SK-N-MC (cell line): ENCODE results near the gene POC1A.

Source experiments
- DNase-seq: peaks from one replicate; pipeline ENCODE4 v3.0.0-alpha.2; 2011; ENCODE audit warnings: low read depth, low spot score
- H3K27ac ChIP-seq: fragments of 200-600 bp; sonication (generic); 2 replicates; pipeline ENCODE4 v1.5.1; 2016; ENCODE audit warnings: mixed run types
- H3K36me3 ChIP-seq: fragments of 200-600 bp; sonication (generic); 2 replicates; pipeline ENCODE4 v1.6.1; 2017; ENCODE audit warnings: antibody characterized with exemption, low read length, mixed read lengths; ENCODE audit not compliant: insufficient read depth
- H3K4me3 ChIP-seq: fragments of 200-600 bp; sonication (generic); 2 replicates; pipeline ENCODE4 v1.5.1; 2016
- H3K9ac ChIP-seq: fragments of 200-600 bp; sonication (generic); 2 replicates; pipeline ENCODE4 v1.8.0; 2017; ENCODE audit warnings: mixed run types, mixed read lengths; ENCODE audit not compliant: insufficient read length
- H3K9me3 ChIP-seq: fragments of 200-600 bp; sonication (generic); 2 replicates; pipeline ENCODE4 v1.6.1; 2017; ENCODE audit warnings: low read depth, mild to moderate bottlenecking, antibody characterized with exemption, low read length, moderate library complexity, mixed read lengths
- EZH2 ChIP-seq: fragments of 200-600 bp; sonication (generic); IDR thresholded peaks from one replicate; pipeline ENCODE4 v1.6.1; 2017; ENCODE audit warnings: antibody characterized with exemption
- FOXP2 ChIP-seq: optimal IDR thresholded peaks from 2 replicates; pipeline ENCODE3; 2011; ENCODE audit warnings: mild to moderate bottlenecking, moderate library complexity; ENCODE audit not compliant: insufficient read depth; ENCODE audit errors: extremely low read length, control extremely low read depth
- POLR2AphosphoS5 ChIP-seq: IDR thresholded peaks from 2 replicates; pipeline ENCODE4 v1.6.1; 2012; ENCODE audit warnings: mild to moderate bottlenecking, low read depth, low read length, borderline replicate concordance

Gene POC1A

DNA sequence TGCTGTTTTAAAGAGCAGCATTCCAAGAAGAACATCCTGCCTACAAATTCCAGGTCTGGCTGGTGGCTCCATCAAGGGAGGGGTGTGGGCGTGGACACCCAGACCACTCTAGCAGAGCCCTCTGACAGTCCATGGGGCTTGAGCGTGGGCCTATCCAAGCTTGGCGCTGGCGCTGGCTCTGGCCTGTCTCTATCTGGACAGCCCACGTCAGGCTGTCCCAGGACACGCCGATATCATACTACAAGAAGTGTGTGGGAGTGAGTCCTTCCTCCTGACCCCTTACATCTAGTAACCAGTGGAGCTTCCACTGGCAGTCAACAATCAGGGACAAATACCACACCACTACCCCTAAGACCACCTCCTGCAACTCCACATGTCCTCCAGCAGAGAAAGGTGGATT, 80.7 kb downstream of the POC1A start:
- H3K9me3 ChIP-seq, result no peaks in the 10 kb centered on the region
- H3K27ac ChIP-seq, result no peak overlapping the region
- DNase-seq, result no peak
- TF ChIP-seq POLR2AphosphoS5 (no peak), EZH2 (no peak), FOXP2 (no peak)
- no peaks in the 10 kb centered on the region for H3K36me3 ChIP-seq
- no peak overlapping the region for H3K9ac ChIP-seq
- no peak overlapping the region for H3K4me3 ChIP-seq

GRCh38 chr3:52072471-52072870, 81.8 kb downstream of the POC1A start:
- no peak overlapping the region for H3K9ac ChIP-seq
- no peaks in the 10 kb centered on the region for H3K36me3 ChIP-seq
- no peaks in the 10 kb centered on the region for H3K9me3 ChIP-seq
- DNase-seq, result no peak
- 0 out of 2 replicates have a peak overlapping the region, but pooled peaks have one; percentile 31 for H3K27ac ChIP-seq
- no peak for TF ChIP-seq EZH2
- TF ChIP-seq POLR2AphosphoS5, result no peak
- no peak for TF ChIP-seq FOXP2
- H3K4me3 ChIP-seq, result no peak overlapping the region

- H3K27ac ChIP-seq, result 0 out of 2 replicates have a peak overlapping the region, but pooled peaks have one; percentile 31
- H3K4me3 ChIP-seq, result no peak overlapping the region
- TF ChIP-seq POLR2AphosphoS5 (no peak), EZH2 (no peak), FOXP2 (no peak)
- no peaks in the 10 kb centered on the region for H3K36me3 ChIP-seq
- no peak for DNase-seq
- no peak overlapping the region for H3K9ac ChIP-seq
- H3K9me3 ChIP-seq, result no peaks in the 10 kb centered on the region
Measured at GRCh38 chr3:52072020-52072419, 82.2 kb downstream of the POC1A start.

DNA sequence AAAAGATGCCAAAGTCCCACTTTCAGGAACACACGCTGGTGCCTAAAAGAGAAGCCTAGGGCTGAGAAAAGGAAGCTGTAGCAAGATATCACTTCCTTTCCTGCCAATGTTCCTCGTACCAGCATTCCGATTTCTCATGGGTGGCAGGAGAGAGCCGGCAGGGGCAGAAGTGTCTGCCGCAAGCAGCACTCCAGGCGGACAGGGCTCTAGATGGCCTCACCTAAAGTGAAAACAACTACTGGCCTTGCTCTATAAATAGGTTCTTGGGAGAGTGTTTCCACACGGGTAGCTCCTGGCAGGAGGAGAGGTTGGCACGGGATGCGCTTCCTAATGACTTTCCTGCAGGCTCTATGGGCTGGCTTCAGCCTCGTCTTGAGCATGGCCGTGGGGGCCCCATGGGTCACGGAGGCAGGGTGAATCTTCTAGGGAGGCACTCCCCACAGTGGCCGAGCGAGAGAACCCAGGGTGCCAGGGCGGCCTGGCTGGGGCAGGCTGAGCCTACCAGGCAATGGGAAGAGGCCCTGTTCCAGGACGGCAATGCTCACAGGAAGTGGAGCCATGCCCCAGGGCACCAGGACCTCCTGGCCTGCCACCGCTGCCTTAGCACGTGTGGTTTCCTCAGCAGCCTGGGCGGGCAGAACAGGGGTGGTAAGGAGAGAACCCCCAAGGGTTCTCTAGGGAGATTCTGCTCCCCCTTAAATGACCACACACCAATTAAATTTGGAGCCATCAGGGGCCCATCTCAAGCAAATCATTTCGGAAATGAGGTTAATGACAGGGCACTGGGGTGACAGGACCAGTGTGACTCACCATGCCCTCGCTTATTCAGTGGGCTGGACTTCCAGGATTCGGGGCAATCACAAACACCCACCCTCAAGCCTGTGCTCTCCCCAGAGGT, 83.2 kb downstream of the POC1A start:
- TF ChIP-seq POLR2AphosphoS5 (no peak), FOXP2 (no peak), EZH2 (no peak)

DNA sequence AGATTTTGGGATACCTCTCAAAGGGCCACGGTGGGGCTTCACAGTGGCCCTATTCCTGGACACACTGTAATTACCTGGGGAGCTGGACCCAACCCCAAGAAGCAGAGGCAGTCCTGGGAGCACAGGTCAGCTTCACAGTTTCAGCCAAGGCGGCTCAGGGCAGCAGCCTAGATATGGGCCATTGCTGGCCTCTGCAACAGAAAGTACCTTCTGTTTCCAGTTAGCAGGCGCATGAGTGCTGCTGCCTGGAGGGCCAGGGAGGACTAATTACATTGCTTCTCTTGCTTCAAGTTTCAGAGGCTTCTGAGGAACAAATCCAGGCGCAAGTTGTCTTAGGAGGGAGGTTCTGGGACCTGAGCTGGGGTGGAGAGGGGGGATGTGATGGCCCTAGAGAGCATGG, 84.4 kb downstream of the POC1A start:
- Histone ChIP-seq H3K9me3 (no peaks in the 10 kb centered on the region), H3K4me3 (no peak overlapping the region), H3K9ac (no peak overlapping the region), H3K27ac (peak overlapping the region; percentile 81), H3K36me3 (no peaks in the 10 kb centered on the region)
- no peak for DNase-seq
- TF ChIP-seq EZH2 (no peak), FOXP2 (no peak), POLR2AphosphoS5 (no peak)

More for the DNA sequence above, 83.2 kb downstream of the POC1A start:
- H3K9ac ChIP-seq, result no peak overlapping the region
- H3K9me3 ChIP-seq, result no peaks in the 10 kb centered on the region
- no peak overlapping the region for H3K4me3 ChIP-seq
- H3K36me3 ChIP-seq, result no peaks in the 10 kb centered on the region
- H3K27ac ChIP-seq, result peak overlapping the region; percentile 81
- DNase-seq, result no peak

GRCh38 chr3:52069135-52069534, 85.1 kb downstream of the POC1A start:
- Histone ChIP-seq H3K9me3 (no peaks in the 10 kb centered on the region), H3K9ac (no peak overlapping the region), H3K4me3 (no peak overlapping the region), H3K27ac (peak overlapping the region; percentile 88), H3K36me3 (no peaks in the 10 kb centered on the region)
- no peak for DNase-seq
- TF ChIP-seq EZH2, result no peak
- TF ChIP-seq POLR2AphosphoS5, result no peak
- TF ChIP-seq FOXP2, result no peak

GRCh38 chr3:52068730-52069129, 85.5 kb downstream of the POC1A start:
- TF ChIP-seq EZH2 (no peak), POLR2AphosphoS5 (no peak), FOXP2 (no peak)
- Histone ChIP-seq H3K27ac (peak overlapping the region; percentile 88), H3K9ac (no peak overlapping the region), H3K9me3 (no peaks in the 10 kb centered on the region), H3K36me3 (no peaks in the 10 kb centered on the region), H3K4me3 (no peak overlapping the region)
- DNase-seq, result no peak

DNA sequence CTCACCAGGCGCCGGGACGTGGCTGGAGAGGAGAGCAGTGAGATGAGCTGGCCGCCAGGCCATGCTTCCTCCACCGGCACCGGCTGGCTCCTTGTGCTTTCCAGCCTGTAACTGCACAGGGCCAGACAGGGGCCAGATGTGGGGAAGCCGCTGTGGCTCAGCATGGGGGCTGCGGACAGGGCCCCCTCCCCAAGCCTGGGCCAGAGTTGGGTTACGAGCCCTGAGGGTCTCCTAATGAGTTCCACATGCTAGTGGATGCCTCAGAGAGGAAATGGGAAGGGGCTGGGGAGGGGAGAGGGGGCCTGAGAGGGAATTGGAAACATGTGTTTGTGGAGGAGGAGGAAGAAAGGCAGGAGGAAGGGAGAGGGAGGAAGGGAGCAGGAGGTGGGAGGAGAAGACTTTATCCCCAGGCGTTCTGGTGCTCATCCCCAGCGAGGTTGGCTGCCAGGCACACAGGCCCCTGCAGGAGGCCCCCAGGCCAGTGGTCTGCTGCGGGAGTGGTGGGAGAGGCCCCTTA, 86.1 kb downstream of the POC1A start:
- peak; percentile 37 for DNase-seq
- H3K36me3 ChIP-seq, result no peaks in the 10 kb centered on the region
- H3K9ac ChIP-seq, result peak overlapping the region; percentile 32
- peak overlapping the region; percentile 88 for H3K27ac ChIP-seq
- H3K4me3 ChIP-seq, result peak overlapping the region; percentile 51; the same call in 1 of the 2 replicates
- no peaks in the 10 kb centered on the region for H3K9me3 ChIP-seq
- TF ChIP-seq POLR2AphosphoS5 (no peak; the same call in 1 of the 2 replicates), FOXP2 (peak; percentile 38)

DNA sequence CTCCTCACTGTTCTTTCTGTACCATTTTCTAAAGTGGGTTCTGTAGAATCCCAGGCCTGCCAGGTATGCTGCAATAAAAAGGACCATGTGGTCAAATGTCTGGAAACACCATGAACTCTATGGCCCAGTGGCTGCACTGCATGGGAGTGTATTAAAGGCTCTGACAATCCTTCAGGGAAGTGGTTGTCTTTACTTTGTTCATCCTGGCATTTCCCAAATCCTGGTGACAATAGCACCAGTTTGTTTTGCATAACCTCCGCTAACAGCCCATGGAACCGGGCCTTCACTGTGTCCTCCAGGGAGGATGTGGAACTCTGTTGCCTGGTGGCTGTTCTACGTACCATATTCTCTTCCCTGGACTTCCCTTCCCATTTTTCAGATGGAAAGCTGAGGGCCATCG, 86.7 kb downstream of the POC1A start:
- Histone ChIP-seq H3K9me3 (no peaks in the 10 kb centered on the region), H3K36me3 (no peaks in the 10 kb centered on the region), H3K9ac (peak overlapping the region; percentile 32), H3K27ac (peak overlapping the region; percentile 88), H3K4me3 (no peak overlapping the region)
- no peak for DNase-seq
- no peak for TF ChIP-seq POLR2AphosphoS5
- TF ChIP-seq EZH2, result no peak
- TF ChIP-seq FOXP2, result no peak
